GM21360 (cell line): Measurements from ENCODE around the gene MYCBPAP.
"Not testable (repeated sequence)": the region's sequence is repeated elsewhere in the genome, so short reads cannot be mapped to it uniquely, and the experiment has no call there.

Experiments
- ATAC-seq: cut with Tn5 transposase; IDR thresholded peaks from one replicate; pipeline ENCODE4 v1.9.1; 2021; ENCODE audit warnings: mild to moderate bottlenecking, moderate library complexity; ENCODE audit not compliant: unreplicated experiment

The MYCBPAP gene

GRCh38 chr17:50471009-50471905, 37.0 kb upstream of the MYCBPAP start:
- ATAC-seq: no peak

GRCh38 chr17:50472286-50472685, 36.0 kb upstream of the MYCBPAP start:
- ATAC-seq: no peak

GRCh38 chr17:50472761-50473161, 35.5 kb upstream of the MYCBPAP start:
- ATAC-seq: not testable (repeated sequence)

GRCh38 chr17:50473901-50474300, 34.3 kb upstream of the MYCBPAP start:
- no peak for ATAC-seq

GRCh38 chr17:50474523-50474922, 33.7 kb upstream of the MYCBPAP start:
- no peak for ATAC-seq

- ATAC-seq: no peak
These were observed 32.9 kb upstream of the MYCBPAP start for GRCh38 chr17:50475362-50475761.

- ATAC-seq: not testable (repeated sequence)
These were observed 32.3 kb upstream of the MYCBPAP start for GRCh38 chr17:50475775-50476544.

- no peak for ATAC-seq
These were observed 31.5 kb upstream of the MYCBPAP start for GRCh38 chr17:50476545-50477315.

GRCh38 chr17:50477976-50478375, 30.3 kb upstream of the MYCBPAP start:
- ATAC-seq: no peak

GRCh38 chr17:50478391-50479381, 29.6 kb upstream of the MYCBPAP start, which contains the start of gene RSAD1:
Gene RSAD1 (plus strand): TSS chr17:50478860. CDS start chr17:50478885, 25 bp downstream.
- peak; percentile 74 for ATAC-seq

GRCh38 chr17:50479522-50480141, 28.6 kb upstream of the MYCBPAP start:
- no peak for ATAC-seq

GRCh38 chr17:50480142-50480764, 28.0 kb upstream of the MYCBPAP start:
- no peak for ATAC-seq

- ATAC-seq: no peak
These were observed 27.3 kb upstream of the MYCBPAP start for GRCh38 chr17:50480854-50481490.

- no peak for ATAC-seq
These were observed 26.6 kb upstream of the MYCBPAP start for GRCh38 chr17:50481648-50482047.

GRCh38 chr17:50482110-50482509, 26.1 kb upstream of the MYCBPAP start:
- ATAC-seq: no peak

- no peak for ATAC-seq
These were observed 25.7 kb upstream of the MYCBPAP start for GRCh38 chr17:50482516-50482915.

GRCh38 chr17:50483266-50483665, 25.0 kb upstream of the MYCBPAP start:
- ATAC-seq: no peak

- no peak for ATAC-seq
These were observed 23.7 kb upstream of the MYCBPAP start for GRCh38 chr17:50484386-50485155.
